ENCODE measurements around the gene ZFYVE9.

ZFYVE9 gene

GRCh38 chr1:52341655-52342260 lies 199.9 kb downstream of the ZFYVE9 start:
- Histone ChIP-seq H3K4me2 (ENCODE audit: low read depth, low read length) (no peak overlapping the region), H3K27ac (ENCODE audit: low read length) (no peak overlapping the region), H3K79me2 (ENCODE audit: low read length) (no peaks in the 10 kb centered on the region), H3K9me3 (replicated peaks; ENCODE audit: insufficient read depth, low read length) (no peaks in the 10 kb centered on the region), H3K9me2 (replicated peaks; ENCODE audit: insufficient read depth, low read length) (no peaks in the 10 kb centered on the region), H3K9ac (ENCODE audit: low read length) (no peak overlapping the region), H3K4me1 (ENCODE audit: low read length) (no peaks in the 10 kb centered on the region), H3K27me3 (replicated peaks; ENCODE audit: insufficient read depth, low read length) (no peaks in the 10 kb centered on the region), H3K4me3 (ENCODE audit: low read length) (no peak overlapping the region), H3K36me3 (replicated peaks; ENCODE audit: insufficient read depth, low read length) (no peaks in the 10 kb centered on the region), H2AFZ (ENCODE audit: low read length) (no peak overlapping the region), H3F3A (ENCODE audit: insufficient read depth, low read length) (no peaks in the 10 kb centered on the region), H4K20me1 (ENCODE audit: insufficient read depth, low read length) (no peaks in the 10 kb centered on the region)
- TF ChIP-seq CTCF (IDR thresholded peaks at IDR 0.05; ENCODE audit: low read length) (no peak), EZH2 (optimal IDR thresholded peaks at IDR 0.05; ENCODE audit: low read depth, low read length) (no peak), EZH2phosphoT487 (IDR thresholded peaks at IDR 0.05; ENCODE audit: low read length) (no peak)
- no peak for DNase-seq

GRCh38 chr1:52343979-52344378 lies 202.1 kb downstream of the ZFYVE9 start:
- no peaks in the 10 kb centered on the region for H3K9me2 ChIP-seq (replicated peaks; ENCODE audit: insufficient read depth, low read length)
- H3K4me1 ChIP-seq (ENCODE audit: low read length), result no peaks in the 10 kb centered on the region
- no peaks in the 10 kb centered on the region for H4K20me1 ChIP-seq (ENCODE audit: insufficient read depth, low read length)
- no peak overlapping the region for H3K9ac ChIP-seq (ENCODE audit: low read length)
- no peak overlapping the region for H3K4me3 ChIP-seq (ENCODE audit: low read length)
- H2AFZ ChIP-seq (ENCODE audit: low read length), result no peak overlapping the region
- no peaks in the 10 kb centered on the region for H3F3A ChIP-seq (ENCODE audit: insufficient read depth, low read length)
- H3K4me2 ChIP-seq (ENCODE audit: low read depth, low read length), result no peak overlapping the region
- H3K27me3 ChIP-seq (replicated peaks; ENCODE audit: insufficient read depth, low read length), result no peaks in the 10 kb centered on the region
- H3K36me3 ChIP-seq (replicated peaks; ENCODE audit: insufficient read depth, low read length), result no peaks in the 10 kb centered on the region
- no peaks in the 10 kb centered on the region for H3K9me3 ChIP-seq (replicated peaks; ENCODE audit: insufficient read depth, low read length)
- H3K27ac ChIP-seq (ENCODE audit: low read length), result no peak overlapping the region
- TF ChIP-seq EZH2 (optimal IDR thresholded peaks at IDR 0.05; ENCODE audit: low read depth, low read length), result no peak
- no peak for TF ChIP-seq CTCF (IDR thresholded peaks at IDR 0.05; ENCODE audit: low read length)
- TF ChIP-seq EZH2phosphoT487 (IDR thresholded peaks at IDR 0.05; ENCODE audit: low read length), result no peak
- no peaks in the 10 kb centered on the region for H3K79me2 ChIP-seq (ENCODE audit: low read length)
- no peak for DNase-seq

DNA sequence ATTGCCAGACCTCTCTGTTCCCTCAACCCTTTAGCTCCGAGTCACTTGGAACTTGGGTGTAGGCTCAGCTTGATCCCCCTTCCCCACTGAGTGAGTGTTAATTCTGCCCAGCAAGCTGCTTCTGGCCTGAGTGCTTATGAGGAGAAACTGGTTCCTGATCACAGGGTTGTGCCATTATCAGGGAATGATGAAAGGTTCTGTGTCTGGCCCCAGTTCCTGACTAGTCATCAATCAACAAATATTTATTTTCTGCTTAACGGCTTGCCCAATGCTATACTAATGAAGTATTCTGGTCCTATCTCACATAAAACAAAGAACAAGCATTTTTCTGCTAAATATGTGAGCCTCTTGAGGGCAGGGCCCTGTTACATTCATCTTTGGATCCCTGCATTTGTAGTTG lies 203.4 kb downstream of the ZFYVE9 start:
- no peak for DNase-seq
- no peaks in the 10 kb centered on the region for H4K20me1 ChIP-seq (ENCODE audit: insufficient read depth, low read length)
- H3K9me2 ChIP-seq (replicated peaks; ENCODE audit: insufficient read depth, low read length), result no peaks in the 10 kb centered on the region
- H3K36me3 ChIP-seq (replicated peaks; ENCODE audit: insufficient read depth, low read length), result no peaks in the 10 kb centered on the region
- no peaks in the 10 kb centered on the region for H3K79me2 ChIP-seq (ENCODE audit: low read length)
- no peaks in the 10 kb centered on the region for H3K27me3 ChIP-seq (replicated peaks; ENCODE audit: insufficient read depth, low read length)
- no peak overlapping the region for H3K4me3 ChIP-seq (ENCODE audit: low read length)
- TF ChIP-seq EZH2 (optimal IDR thresholded peaks at IDR 0.05; ENCODE audit: low read depth, low read length), result no peak
- TF ChIP-seq EZH2phosphoT487 (IDR thresholded peaks at IDR 0.05; ENCODE audit: low read length), result no peak
- no peak for TF ChIP-seq CTCF (IDR thresholded peaks at IDR 0.05; ENCODE audit: low read length)
- H2AFZ ChIP-seq (ENCODE audit: low read length), result no peak overlapping the region
- H3K27ac ChIP-seq (ENCODE audit: low read length), result no peak overlapping the region
- no peak overlapping the region for H3K9ac ChIP-seq (ENCODE audit: low read length)
- H3K4me1 ChIP-seq (ENCODE audit: low read length), result no peaks in the 10 kb centered on the region
- H3K4me2 ChIP-seq (ENCODE audit: low read depth, low read length), result no peak overlapping the region
- H3K9me3 ChIP-seq (replicated peaks; ENCODE audit: insufficient read depth, low read length), result no peaks in the 10 kb centered on the region
- H3F3A ChIP-seq (ENCODE audit: insufficient read depth, low read length), result no peaks in the 10 kb centered on the region

Data from MM.1S (cell line).